ENCODE data around the gene JMY.

JMY gene

GRCh38 chr5:79235634-79236361 lies at the start of gene JMY:
JMY (plus strand) TSS chr5:79236131; CDS start chr5:79236651, 520 bp downstream.
- Mint-ChIP-seq H3K36me3 (ENCODE audit: low read depth) (no peaks in the 10 kb centered on the region), H3K4me1 (ENCODE audit: low read depth) (peaks cover 25% of the 10 kb centered on the region), H3K27ac (peak within 1 kb of the TSS; percentile 91), H3K27me3 (ENCODE audit: low read depth) (no peaks in the 10 kb centered on the region), H3K4me3 (peak within 1 kb of the TSS; percentile 93), H3K9me3 (no peaks in the 10 kb centered on the region)
- DNase-seq (ENCODE audit: low spot score), result peak; percentile 75

- Mint-ChIP-seq H3K9me3 (no peaks in the 10 kb centered on the region), H3K4me3 (no peak overlapping the region), H3K27ac (no peak overlapping the region), H3K36me3 (ENCODE audit: low read depth) (no peaks in the 10 kb centered on the region), H3K4me1 (ENCODE audit: low read depth) (no peaks in the 10 kb centered on the region), H3K27me3 (ENCODE audit: low read depth) (no peaks in the 10 kb centered on the region)
- no peak for DNase-seq (ENCODE audit: low spot score)
These were observed 49.5 kb upstream of the JMY start for GRCh38 chr5:79186455-79186854.

- Mint-ChIP-seq H3K9me3 (no peaks in the 10 kb centered on the region), H3K27ac (no peak overlapping the region), H3K4me1 (ENCODE audit: low read depth) (no peaks in the 10 kb centered on the region), H3K36me3 (ENCODE audit: low read depth) (no peaks in the 10 kb centered on the region), H3K27me3 (ENCODE audit: low read depth) (no peaks in the 10 kb centered on the region), H3K4me3 (no peak overlapping the region)
- DNase-seq (ENCODE audit: low spot score), result no peak
These were observed 46.3 kb upstream of the JMY start for GRCh38 chr5:79189439-79190234.

GRCh38 chr5:79190235-79190529 lies 45.7 kb upstream of the JMY start:
- H3K27me3 Mint-ChIP-seq (ENCODE audit: low read depth), result no peaks in the 10 kb centered on the region
- H3K4me3 Mint-ChIP-seq, result no peak overlapping the region
- no peak overlapping the region for H3K27ac Mint-ChIP-seq
- no peak for DNase-seq (ENCODE audit: low spot score)
- no peaks in the 10 kb centered on the region for H3K36me3 Mint-ChIP-seq (ENCODE audit: low read depth)
- H3K9me3 Mint-ChIP-seq, result no peaks in the 10 kb centered on the region
- no peaks in the 10 kb centered on the region for H3K4me1 Mint-ChIP-seq (ENCODE audit: low read depth)

- Mint-ChIP-seq H3K4me3 (no peak overlapping the region), H3K4me1 (ENCODE audit: low read depth) (no peaks in the 10 kb centered on the region), H3K27me3 (ENCODE audit: low read depth) (no peaks in the 10 kb centered on the region), H3K9me3 (no peaks in the 10 kb centered on the region), H3K27ac (no peak overlapping the region), H3K36me3 (ENCODE audit: low read depth) (no peaks in the 10 kb centered on the region)
- no peak for DNase-seq (ENCODE audit: low spot score)
These were observed 44.5 kb upstream of the JMY start for GRCh38 chr5:79191457-79191856.

GRCh38 chr5:79193643-79194042 lies 42.3 kb upstream of the JMY start:
- no peaks in the 10 kb centered on the region for H3K9me3 Mint-ChIP-seq
- H3K27ac Mint-ChIP-seq, result no peak overlapping the region
- DNase-seq (ENCODE audit: low spot score), result no peak
- no peaks in the 10 kb centered on the region for H3K4me1 Mint-ChIP-seq (ENCODE audit: low read depth)
- no peaks in the 10 kb centered on the region for H3K36me3 Mint-ChIP-seq (ENCODE audit: low read depth)
- H3K27me3 Mint-ChIP-seq (ENCODE audit: low read depth), result no peaks in the 10 kb centered on the region
- no peak overlapping the region for H3K4me3 Mint-ChIP-seq

- Mint-ChIP-seq H3K4me3 (no peak overlapping the region), H3K27me3 (ENCODE audit: low read depth) (no peaks in the 10 kb centered on the region), H3K4me1 (ENCODE audit: low read depth) (no peaks in the 10 kb centered on the region), H3K36me3 (ENCODE audit: low read depth) (no peaks in the 10 kb centered on the region), H3K27ac (no peak overlapping the region), H3K9me3 (no peaks in the 10 kb centered on the region)
- no peak for DNase-seq (ENCODE audit: low spot score)
These were observed 35.3 kb upstream of the JMY start for GRCh38 chr5:79200573-79201183.

GRCh38 chr5:79201206-79201605 lies 34.7 kb upstream of the JMY start:
- Mint-ChIP-seq H3K27me3 (ENCODE audit: low read depth) (no peaks in the 10 kb centered on the region), H3K4me1 (ENCODE audit: low read depth) (no peaks in the 10 kb centered on the region), H3K36me3 (ENCODE audit: low read depth) (no peaks in the 10 kb centered on the region), H3K27ac (no peak overlapping the region), H3K9me3 (no peaks in the 10 kb centered on the region), H3K4me3 (no peak overlapping the region)
- no peak for DNase-seq (ENCODE audit: low spot score)

- H3K27ac Mint-ChIP-seq, result no peak overlapping the region
- no peaks in the 10 kb centered on the region for H3K27me3 Mint-ChIP-seq (ENCODE audit: low read depth)
- H3K4me3 Mint-ChIP-seq, result no peak overlapping the region
- no peaks in the 10 kb centered on the region for H3K4me1 Mint-ChIP-seq (ENCODE audit: low read depth)
- no peaks in the 10 kb centered on the region for H3K9me3 Mint-ChIP-seq
- H3K36me3 Mint-ChIP-seq (ENCODE audit: low read depth), result no peaks in the 10 kb centered on the region
- DNase-seq (ENCODE audit: low spot score), result no peak
These were observed 33.9 kb upstream of the JMY start for GRCh38 chr5:79202076-79202475.

GRCh38 chr5:79205965-79206364 lies 30.0 kb upstream of the JMY start:
- Mint-ChIP-seq H3K27ac (no peak overlapping the region), H3K9me3 (no peaks in the 10 kb centered on the region), H3K27me3 (ENCODE audit: low read depth) (no peaks in the 10 kb centered on the region), H3K4me3 (no peak overlapping the region), H3K36me3 (ENCODE audit: low read depth) (no peaks in the 10 kb centered on the region), H3K4me1 (ENCODE audit: low read depth) (no peaks in the 10 kb centered on the region)
- no peak for DNase-seq (ENCODE audit: low spot score)

- H3K36me3 Mint-ChIP-seq (ENCODE audit: low read depth), result no peaks in the 10 kb centered on the region
- no peak overlapping the region for H3K4me3 Mint-ChIP-seq
- no peak for DNase-seq (ENCODE audit: low spot score)
- H3K9me3 Mint-ChIP-seq, result no peaks in the 10 kb centered on the region
- H3K27ac Mint-ChIP-seq, result no peak overlapping the region
- no peaks in the 10 kb centered on the region for H3K27me3 Mint-ChIP-seq (ENCODE audit: low read depth)
- no peaks in the 10 kb centered on the region for H3K4me1 Mint-ChIP-seq (ENCODE audit: low read depth)
These were observed 29.4 kb upstream of the JMY start for GRCh38 chr5:79206541-79206940.

GRCh38 chr5:79209505-79209904 lies 26.4 kb upstream of the JMY start:
- no peaks in the 10 kb centered on the region for H3K4me1 Mint-ChIP-seq (ENCODE audit: low read depth)
- H3K9me3 Mint-ChIP-seq, result no peaks in the 10 kb centered on the region
- DNase-seq (ENCODE audit: low spot score), result no peak
- H3K27me3 Mint-ChIP-seq (ENCODE audit: low read depth), result no peaks in the 10 kb centered on the region
- no peak overlapping the region for H3K27ac Mint-ChIP-seq
- no peaks in the 10 kb centered on the region for H3K36me3 Mint-ChIP-seq (ENCODE audit: low read depth)
- no peak overlapping the region for H3K4me3 Mint-ChIP-seq

GRCh38 chr5:79224286-79224984 lies 11.5 kb upstream of the JMY start:
- no peak for DNase-seq (ENCODE audit: low spot score)
- Mint-ChIP-seq H3K4me1 (ENCODE audit: low read depth) (peaks cover 1% of the 10 kb centered on the region), H3K4me3 (no peak overlapping the region), H3K9me3 (no peaks in the 10 kb centered on the region), H3K27me3 (ENCODE audit: low read depth) (no peaks in the 10 kb centered on the region), H3K36me3 (ENCODE audit: low read depth) (no peaks in the 10 kb centered on the region), H3K27ac (no peak overlapping the region)

GRCh38 chr5:79225026-79225425 lies 10.9 kb upstream of the JMY start:
- H3K36me3 Mint-ChIP-seq (ENCODE audit: low read depth), result no peaks in the 10 kb centered on the region
- H3K27ac Mint-ChIP-seq, result no peak overlapping the region
- peaks cover 4% of the 10 kb centered on the region for H3K4me1 Mint-ChIP-seq (ENCODE audit: low read depth)
- no peak for DNase-seq (ENCODE audit: low spot score)
- H3K27me3 Mint-ChIP-seq (ENCODE audit: low read depth), result no peaks in the 10 kb centered on the region
- H3K9me3 Mint-ChIP-seq, result no peaks in the 10 kb centered on the region
- no peak overlapping the region for H3K4me3 Mint-ChIP-seq

Measured in T-helper 2 cell treated with Interferon-gamma antibody and Interleukin-4, amounts not matched to agents 5 μg/mL and 100 μg/mL, for 36 hours (primary cell).